Gastroesophageal sphincter (tissue), 3 donors: ENCODE data around the gene CCDC91.

ENCODE experiments used
- POLR2A ChIP-seq, 2 donors: fragments of 450-650 bp; IDR thresholded peaks; one replicate each; pipeline ENCODE4 v1.6.1; 2017; ENCODE audit warnings: antibody characterized with exemption in 2 of 2, mild to moderate bottlenecking in 2 of 2, moderate library complexity in 1 of 2
- TF ChIP-seq, protein P1 (sequence below), 4 experiments: fragments of 200-600 bp in 2 of 4; fragments of 450-650 bp in 2 of 4; sonication (generic) in 1 of 4; IDR thresholded peaks; one replicate each; pipeline ENCODE4 v1.5.1; 2017 to 2019; ENCODE audit warnings: antibody characterized with exemption in 4 of 4, mild to moderate bottlenecking in 2 of 4, moderate library complexity in 2 of 4

DNA sequence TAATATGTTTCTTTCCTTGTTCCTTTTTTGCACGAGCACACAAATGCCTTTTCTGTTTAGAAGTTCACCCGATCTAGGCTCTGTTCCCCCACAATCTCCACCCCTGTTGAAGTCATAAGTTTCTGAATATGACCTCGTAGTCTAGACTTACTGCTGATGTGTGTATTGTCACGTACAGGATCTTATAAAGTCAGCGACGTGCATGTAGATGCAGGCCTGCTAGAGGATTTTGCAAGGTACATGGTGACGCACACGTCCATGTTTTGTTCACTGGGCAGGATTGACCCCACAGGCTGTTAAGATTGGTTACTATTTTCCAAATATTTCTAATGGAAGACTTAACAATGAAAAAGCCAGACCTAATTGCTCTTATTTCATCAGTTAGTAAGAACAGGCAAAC is 46.2 kb upstream of the CCDC91 start:
- TF ChIP-seq POLR2A (IDR thresholded peaks at IDR 0.05) = no peak
- TF ChIP-seq, protein P1, sequence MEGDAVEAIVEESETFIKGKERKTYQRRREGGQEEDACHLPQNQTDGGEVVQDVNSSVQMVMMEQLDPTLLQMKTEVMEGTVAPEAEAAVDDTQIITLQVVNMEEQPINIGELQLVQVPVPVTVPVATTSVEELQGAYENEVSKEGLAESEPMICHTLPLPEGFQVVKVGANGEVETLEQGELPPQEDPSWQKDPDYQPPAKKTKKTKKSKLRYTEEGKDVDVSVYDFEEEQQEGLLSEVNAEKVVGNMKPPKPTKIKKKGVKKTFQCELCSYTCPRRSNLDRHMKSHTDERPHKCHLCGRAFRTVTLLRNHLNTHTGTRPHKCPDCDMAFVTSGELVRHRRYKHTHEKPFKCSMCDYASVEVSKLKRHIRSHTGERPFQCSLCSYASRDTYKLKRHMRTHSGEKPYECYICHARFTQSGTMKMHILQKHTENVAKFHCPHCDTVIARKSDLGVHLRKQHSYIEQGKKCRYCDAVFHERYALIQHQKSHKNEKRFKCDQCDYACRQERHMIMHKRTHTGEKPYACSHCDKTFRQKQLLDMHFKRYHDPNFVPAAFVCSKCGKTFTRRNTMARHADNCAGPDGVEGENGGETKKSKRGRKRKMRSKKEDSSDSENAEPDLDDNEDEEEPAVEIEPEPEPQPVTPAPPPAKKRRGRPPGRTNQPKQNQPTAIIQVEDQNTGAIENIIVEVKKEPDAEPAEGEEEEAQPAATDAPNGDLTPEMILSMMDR (IDR thresholded peaks at IDR 0.05) = no peak
